Liver (tissue), 9 donors: ENCODE measurements around the gene LARGE1. TPM values are rescaled to one million over a fixed set of nuclear protein-coding genes. Genes with fewer than 3 reads are reported as not detected.

Experiments used
- DNase-seq: peaks from one replicate; pipeline ENCODE4 v3.0.0-alpha.2; 2017; ENCODE audit warnings: low spot score
- H3K27ac ChIP-seq, 2 donors: one replicate each; pipeline ENCODE4 v1.7.0; 2013; ENCODE audit warnings: inconsistent platforms in 2 of 2, low read length in 2 of 2, control low read depth in 1 of 2, low read depth in 1 of 2, mild to moderate bottlenecking in 1 of 2
- H3K27me3 ChIP-seq, 4 donors: one replicate each; pipeline versions ENCODE4 v1.6.1 to v1.7.0; 2013; ENCODE audit warnings: low read length in 3 of 4, inconsistent platforms in 1 of 4, mild to moderate bottlenecking in 1 of 4, moderate library complexity in 1 of 4; ENCODE audit not compliant: control insufficient read depth in 4 of 4, insufficient read depth in 4 of 4
- H3K36me3 ChIP-seq, 4 donors: one replicate each; pipeline versions ENCODE4 v1.6.1 to v1.7.0; 2013; ENCODE audit warnings: low read length in 3 of 4, mild to moderate bottlenecking in 3 of 4, low read depth in 1 of 4, moderate library complexity in 1 of 4; ENCODE audit not compliant: control insufficient read depth in 4 of 4, insufficient read depth in 3 of 4
- H3K4me1 ChIP-seq, 4 donors: one replicate each; pipeline versions ENCODE4 v1.6.1 to v1.7.0; 2013; ENCODE audit warnings: low read length in 3 of 4, mild to moderate bottlenecking in 3 of 4, moderate library complexity in 1 of 4; ENCODE audit not compliant: control insufficient read depth in 4 of 4, insufficient read depth in 4 of 4
- H3K4me3 ChIP-seq, 3 donors: one replicate each; pipeline versions ENCODE4 v1.6.1 to v1.7.0; 2013; ENCODE audit warnings: low read length in 3 of 3, control low read depth in 1 of 3, low read depth in 1 of 3, mild to moderate bottlenecking in 1 of 3
- H3K9ac ChIP-seq, 2 donors: one replicate each; pipeline ENCODE4 v1.7.0; 2013; ENCODE audit warnings: low read length in 2 of 2, mild to moderate bottlenecking in 2 of 2, moderate library complexity in 2 of 2, control low read depth in 1 of 2, low read depth in 1 of 2
- H3K9me3 ChIP-seq, 4 donors: one replicate each; pipeline versions ENCODE4 v1.6.1 to v1.7.0; 2013; ENCODE audit warnings: low read length in 3 of 4; ENCODE audit not compliant: control insufficient read depth in 4 of 4
- EGR1 ChIP-seq, 2 donors: IDR thresholded peaks; 2 replicates each; pipeline ENCODE4 v1.6.1; 2016 to 2018; ENCODE audit warnings: antibody characterized with exemption in 2 of 2, low read depth in 2 of 2
- FOXA1 ChIP-seq: IDR thresholded peaks from 2 replicates; pipeline ENCODE4 v1.6.1; 2016; ENCODE audit warnings: antibody characterized with exemption
- FOXA2 ChIP-seq: IDR thresholded peaks from 2 replicates; pipeline ENCODE4 v1.6.1; 2016; ENCODE audit warnings: antibody characterized with exemption
- GABPA ChIP-seq, 2 donors: IDR thresholded peaks in 1 of 2; conservative IDR thresholded peaks in 1 of 2; 2 replicates each; pipeline ENCODE4 v1.6.1; 2016; ENCODE audit warnings: antibody characterized with exemption in 2 of 2, mild to moderate bottlenecking in 1 of 2, moderate library complexity in 1 of 2
- HNF4A ChIP-seq, 2 donors: conservative IDR thresholded peaks; 2 replicates each; pipeline ENCODE4 v1.6.1; 2016; ENCODE audit warnings: antibody characterized with exemption in 2 of 2, mild to moderate bottlenecking in 2 of 2
- HNF4G ChIP-seq: IDR thresholded peaks from 2 replicates; pipeline ENCODE4 v1.6.1; 2016; ENCODE audit warnings: antibody characterized with exemption
- JUND ChIP-seq, 2 donors: IDR thresholded peaks; 2 replicates each; pipeline ENCODE4 v1.6.1; 2016; ENCODE audit warnings: antibody characterized with exemption in 2 of 2
- NR2F2 ChIP-seq: IDR thresholded peaks from 2 replicates; pipeline ENCODE4 v1.6.1; 2016; ENCODE audit warnings: antibody characterized with exemption
- RAD21 ChIP-seq, 2 donors: IDR thresholded peaks; 2 replicates each; pipeline ENCODE4 v1.6.1; 2016; ENCODE audit warnings: antibody characterized with exemption in 2 of 2, mild to moderate bottlenecking in 2 of 2
- REST ChIP-seq: IDR thresholded peaks from 2 replicates; pipeline ENCODE4 v1.6.1; 2016; ENCODE audit warnings: antibody characterized with exemption, mild to moderate bottlenecking
- RXRA ChIP-seq, 2 donors: IDR thresholded peaks; 2 replicates each; pipeline ENCODE4 v1.6.1; 2017 to 2018; ENCODE audit warnings: antibody characterized with exemption in 2 of 2, mild to moderate bottlenecking in 1 of 2
- SP1 ChIP-seq: IDR thresholded peaks from 2 replicates; pipeline ENCODE4 v1.6.1; 2018; ENCODE audit warnings: antibody characterized with exemption, mild to moderate bottlenecking
- YY1 ChIP-seq: IDR thresholded peaks from 2 replicates; pipeline ENCODE4 v1.6.1; 2016; ENCODE audit warnings: antibody characterized with exemption, mild to moderate bottlenecking
- WGBS: extraction: QIAGEN DNeasy Blood & Tissue Kit; methylation state at CpG from one replicate; pipeline ENCODE4 v1.1.7; 2013; 5-methylcytosine and 5-hydroxymethylcytosine counted together
- polyA plus RNA-seq, 2 donors: library from polyadenylated mRNA; stranded (reverse) in 1 of 2; unstranded in 1 of 2; fragments of 200-250 nt in 1 of 2; fragments of >200 nt in 1 of 2; fragmentation: Nextera tagmentation in 1 of 2; extraction: Ambion mirVana in 1 of 2; gene quantifications; one replicate each; pipeline versions ENCODE4 v1.2.1 to v1.2.3, GENCODE V29; 2013 to 2015
- total RNA-seq, 2 donors: library from RNA; depleted of rRNA; stranded (reverse); fragments of >200 nt; gene quantifications; one replicate each; pipeline ENCODE4 v1.2.3, GENCODE V29; 2014
- TF ChIP-seq, protein P1 (sequence below): IDR thresholded peaks from 2 replicates; pipeline ENCODE4 v1.6.1; 2016; ENCODE audit warnings: antibody characterized with exemption
- TF ChIP-seq, protein P2 (sequence below): fragments of 150-350 bp; IDR thresholded peaks from 2 replicates; pipeline ENCODE4 v1.5.1; 2017; ENCODE audit warnings: improper control_type of control experiment, low read depth, low read length; ENCODE audit not compliant: missing input control
- TF ChIP-seq, protein P3 (sequence below): IDR thresholded peaks from 2 replicates; pipeline ENCODE4 v1.6.1; 2016; ENCODE audit warnings: antibody characterized with exemption
- TF ChIP-seq, protein P4 (sequence below): IDR thresholded peaks from 2 replicates; pipeline ENCODE4 v1.6.1; 2016; ENCODE audit warnings: antibody characterized with exemption
- donor health status: healthy.
- donor health status: healthy.
- donor health status: healthy.
- donor health status: healthy.
- donor health status: healthy.

Gene LARGE1
- total and polyA plus RNA-seq, 4 donors, result 2.3 to 14.1 (median 5.7) TPM

GRCh38 chr22:33563220-33563964 lies 356.9 kb downstream of the LARGE1 start:
- Histone ChIP-seq H3K4me3 (peak overlapping the region in 1 of 3 donors; percentile 4), H3K4me1 (peaks cover 7 to 33% (median 20%) of the 10 kb centered on the region in 4 donors), H3K9ac (peak overlapping the region; percentile 10 to 20), H3K27me3 (no peaks in the 10 kb centered on the region), H3K27ac (peak overlapping the region; percentile 38 to 43), H3K9me3 (no peaks in the 10 kb centered on the region), H3K36me3 (no peaks in the 10 kb centered on the region)
- 39% methylated on average over 14 of the region's 14 CpGs for WGBS
- no peak for DNase-seq
- peak; percentile 82 for TF ChIP-seq FOXA2
- peak in 1 of 2 donors; percentile 58 for TF ChIP-seq RXRA (IDR thresholded peaks at IDR 0.05)
- peak; percentile 64 to 81 for TF ChIP-seq JUND (IDR thresholded peaks at IDR 0.05)
- TF ChIP-seq HNF4A (conservative IDR thresholded peaks at IDR 0.05), result peak in 1 of 2 donors; percentile 64
- no peak for TF ChIP-seq SP1
- peak; percentile 67 for TF ChIP-seq YY1
- TF ChIP-seq FOXA1, result peak; percentile 60
- TF ChIP-seq RAD21 (IDR thresholded peaks at IDR 0.05), result peak; percentile 11 to 19
- TF ChIP-seq, protein P1, sequence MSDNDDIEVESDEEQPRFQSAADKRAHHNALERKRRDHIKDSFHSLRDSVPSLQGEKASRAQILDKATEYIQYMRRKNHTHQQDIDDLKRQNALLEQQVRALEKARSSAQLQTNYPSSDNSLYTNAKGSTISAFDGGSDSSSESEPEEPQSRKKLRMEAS, result no peak

GRCh38 chr22:33562501-33562900 lies 357.8 kb downstream of the LARGE1 start:
- Histone ChIP-seq H3K27me3 (no peaks in the 10 kb centered on the region), H3K9me3 (no peaks in the 10 kb centered on the region), H3K27ac (no peak overlapping the region), H3K36me3 (no peaks in the 10 kb centered on the region), H3K9ac (no peak overlapping the region), H3K4me3 (no peak overlapping the region), H3K4me1 (peaks cover 7 to 33% (median 20%) of the 10 kb centered on the region in 4 donors)
- TF ChIP-seq EGR1 (IDR thresholded peaks at IDR 0.05; ENCODE audit: low read depth in 2 of 2) (no peak), RAD21 (IDR thresholded peaks at IDR 0.05) (no peak), NR2F2 (no peak), SP1 (no peak), REST (no peak), HNF4G (no peak), GABPA (IDR thresholded peaks at IDR 0.05 in 1 of 2, conservative IDR thresholded peaks at IDR 0.05 in 1 of 2) (no peak), HNF4A (conservative IDR thresholded peaks at IDR 0.05) (no peak), JUND (IDR thresholded peaks at IDR 0.05) (no peak), FOXA2 (no peak)
- TF ChIP-seq, protein P1, result no peak
- TF ChIP-seq, protein P2, sequence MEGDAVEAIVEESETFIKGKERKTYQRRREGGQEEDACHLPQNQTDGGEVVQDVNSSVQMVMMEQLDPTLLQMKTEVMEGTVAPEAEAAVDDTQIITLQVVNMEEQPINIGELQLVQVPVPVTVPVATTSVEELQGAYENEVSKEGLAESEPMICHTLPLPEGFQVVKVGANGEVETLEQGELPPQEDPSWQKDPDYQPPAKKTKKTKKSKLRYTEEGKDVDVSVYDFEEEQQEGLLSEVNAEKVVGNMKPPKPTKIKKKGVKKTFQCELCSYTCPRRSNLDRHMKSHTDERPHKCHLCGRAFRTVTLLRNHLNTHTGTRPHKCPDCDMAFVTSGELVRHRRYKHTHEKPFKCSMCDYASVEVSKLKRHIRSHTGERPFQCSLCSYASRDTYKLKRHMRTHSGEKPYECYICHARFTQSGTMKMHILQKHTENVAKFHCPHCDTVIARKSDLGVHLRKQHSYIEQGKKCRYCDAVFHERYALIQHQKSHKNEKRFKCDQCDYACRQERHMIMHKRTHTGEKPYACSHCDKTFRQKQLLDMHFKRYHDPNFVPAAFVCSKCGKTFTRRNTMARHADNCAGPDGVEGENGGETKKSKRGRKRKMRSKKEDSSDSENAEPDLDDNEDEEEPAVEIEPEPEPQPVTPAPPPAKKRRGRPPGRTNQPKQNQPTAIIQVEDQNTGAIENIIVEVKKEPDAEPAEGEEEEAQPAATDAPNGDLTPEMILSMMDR, result no peak
- TF ChIP-seq, protein P3, sequence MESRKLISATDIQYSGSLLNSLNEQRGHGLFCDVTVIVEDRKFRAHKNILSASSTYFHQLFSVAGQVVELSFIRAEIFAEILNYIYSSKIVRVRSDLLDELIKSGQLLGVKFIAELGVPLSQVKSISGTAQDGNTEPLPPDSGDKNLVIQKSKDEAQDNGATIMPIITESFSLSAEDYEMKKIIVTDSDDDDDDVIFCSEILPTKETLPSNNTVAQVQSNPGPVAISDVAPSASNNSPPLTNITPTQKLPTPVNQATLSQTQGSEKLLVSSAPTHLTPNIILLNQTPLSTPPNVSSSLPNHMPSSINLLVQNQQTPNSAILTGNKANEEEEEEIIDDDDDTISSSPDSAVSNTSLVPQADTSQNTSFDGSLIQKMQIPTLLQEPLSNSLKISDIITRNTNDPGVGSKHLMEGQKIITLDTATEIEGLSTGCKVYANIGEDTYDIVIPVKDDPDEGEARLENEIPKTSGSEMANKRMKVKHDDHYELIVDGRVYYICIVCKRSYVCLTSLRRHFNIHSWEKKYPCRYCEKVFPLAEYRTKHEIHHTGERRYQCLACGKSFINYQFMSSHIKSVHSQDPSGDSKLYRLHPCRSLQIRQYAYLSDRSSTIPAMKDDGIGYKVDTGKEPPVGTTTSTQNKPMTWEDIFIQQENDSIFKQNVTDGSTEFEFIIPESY, result no peak
- TF ChIP-seq, protein P4, sequence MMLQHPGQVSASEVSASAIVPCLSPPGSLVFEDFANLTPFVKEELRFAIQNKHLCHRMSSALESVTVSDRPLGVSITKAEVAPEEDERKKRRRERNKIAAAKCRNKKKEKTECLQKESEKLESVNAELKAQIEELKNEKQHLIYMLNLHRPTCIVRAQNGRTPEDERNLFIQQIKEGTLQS, result no peak
- 96% methylated on average over 6 of the region's 6 CpGs for WGBS
- no peak for DNase-seq
